HEK293T (cell line): ENCODE measurements around the gene TCF12.

Source experiments
- CTCF ChIA-PET: fragments of 350-600 bp; formaldehyde crosslinking; extraction: SDS; loops from one replicate; lab custom pipeline; 2021; ENCODE audit warnings: antibody characterized with exemption, inconsistent platforms; lab: Yijun Ruan, JAX
- POLR2A ChIA-PET: fragments of 350-600 bp; formaldehyde crosslinking; extraction: SDS; loops from one replicate; lab custom pipeline; 2020; ENCODE audit warnings: antibody characterized with exemption, inconsistent platforms; lab: Yijun Ruan, JAX
- DNase-seq: peaks from one replicate; pipeline ENCODE4 v3.0.0; 2012; ENCODE audit warnings: mixed read lengths; ENCODE audit errors: extremely low spot score
- ARNT ChIP-seq: fragments of 450-650 bp; IDR thresholded peaks from 2 replicates; pipeline ENCODE4 v1.6.1; 2017; ENCODE audit warnings: mild to moderate bottlenecking
- BHLHE40 ChIP-seq: fragments of 450-650 bp; IDR thresholded peaks from 2 replicates; pipeline ENCODE4 v1.6.1; 2016; ENCODE audit warnings: mild to moderate bottlenecking, moderate library complexity, borderline replicate concordance
- CTBP1 ChIP-seq: fragments of 450-650 bp; IDR thresholded peaks from 2 replicates; pipeline ENCODE4 v1.6.1; 2016; ENCODE audit warnings: borderline replicate concordance
- ELF4 ChIP-seq: fragments of 450-650 bp; IDR thresholded peaks from 2 replicates; pipeline ENCODE4 v1.6.1; 2017; ENCODE audit warnings: antibody characterized with exemption
- FOXA1 ChIP-seq: fragments of 450-650 bp; IDR thresholded peaks from 2 replicates; pipeline ENCODE4 v1.6.1; 2016; ENCODE audit warnings: mild to moderate bottlenecking
- FOXK2 ChIP-seq: fragments of 450-650 bp; IDR thresholded peaks from 2 replicates; pipeline ENCODE4 v1.6.1; 2016; ENCODE audit warnings: mild to moderate bottlenecking
- FOXM1 ChIP-seq: fragments of 450-650 bp; IDR thresholded peaks from 2 replicates; pipeline ENCODE4 v1.6.1; 2017; ENCODE audit warnings: mild to moderate bottlenecking, borderline replicate concordance
- HDGF ChIP-seq: fragments of 450-650 bp; IDR thresholded peaks from 2 replicates; pipeline ENCODE4 v1.6.1; 2017; ENCODE audit warnings: antibody characterized with exemption, borderline replicate concordance
- L3MBTL2 ChIP-seq: fragments of 450-650 bp; conservative IDR thresholded peaks from 2 replicates; pipeline ENCODE4 v1.6.1; 2016; ENCODE audit warnings: mild to moderate bottlenecking
- LEF1 ChIP-seq: fragments of 450-650 bp; IDR thresholded peaks from 2 replicates; pipeline ENCODE4 v1.6.1; 2017; ENCODE audit warnings: mild to moderate bottlenecking, borderline replicate concordance
- NFRKB ChIP-seq: fragments of 450-650 bp; IDR thresholded peaks from 2 replicates; pipeline ENCODE4 v1.6.1; 2016; ENCODE audit warnings: mild to moderate bottlenecking, moderate library complexity
- SP1 ChIP-seq: fragments of 450-650 bp; IDR thresholded peaks from 2 replicates; pipeline ENCODE4 v1.6.1; 2017
- SUZ12 ChIP-seq: fragments of 450-650 bp; IDR thresholded peaks from 2 replicates; pipeline ENCODE4 v1.6.1; 2016; ENCODE audit warnings: mild to moderate bottlenecking
- TARDBP ChIP-seq: fragments of 450-650 bp; IDR thresholded peaks from 2 replicates; pipeline ENCODE4 v1.6.1; 2016
- ZNF384 ChIP-seq: fragments of 450-650 bp; IDR thresholded peaks from 2 replicates; pipeline ENCODE4 v1.6.1; 2016
- TF ChIP-seq, protein P1 (sequence below): fragments of 450-650 bp; IDR thresholded peaks from 2 replicates; pipeline ENCODE4 v1.6.1; 2016

The TCF12 gene

DNA sequence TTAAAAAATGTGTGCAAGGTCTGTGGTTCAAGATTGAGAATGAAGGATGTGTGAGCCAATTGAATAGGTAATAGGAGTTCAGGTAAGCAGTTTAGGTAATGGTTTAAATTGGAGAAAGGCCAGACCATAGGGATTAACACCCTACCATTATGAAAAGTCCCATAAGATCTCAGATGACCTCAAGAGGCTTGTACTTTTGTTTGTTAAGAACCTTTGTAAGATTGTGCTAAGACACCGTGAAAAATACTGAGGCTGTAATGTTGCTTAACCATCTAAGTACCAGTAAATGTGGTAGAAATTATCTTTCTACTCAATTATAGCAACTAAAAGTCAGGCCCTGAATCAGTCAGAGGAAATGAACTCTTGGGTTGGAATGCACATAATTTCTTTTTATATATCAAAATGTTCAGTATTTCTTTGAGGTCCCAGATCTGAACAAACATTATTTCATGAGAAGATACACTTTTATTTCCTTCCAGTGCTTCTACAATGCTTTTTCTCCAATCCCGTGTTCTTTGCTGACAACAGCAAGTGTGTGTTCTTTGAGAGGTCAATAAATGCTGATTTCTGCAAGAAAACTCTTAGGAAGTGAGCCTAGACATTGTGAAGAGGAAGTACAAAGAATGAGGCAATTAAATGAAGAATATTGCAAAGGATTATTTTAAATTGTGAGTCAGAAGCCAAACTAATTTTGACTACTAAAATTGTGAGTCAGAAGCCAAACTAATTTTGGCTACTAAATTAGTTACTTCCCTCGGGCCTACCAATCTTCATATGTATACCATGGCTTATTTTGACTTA is 66.4 kb downstream of the TCF12 start:
- TF ChIP-seq SP1 (no peak), ELF4 (no peak), NFRKB (no peak)
- DNase-seq = no peak
- ChIA-PET POLR2A (no interaction called here), CTCF (no interaction called here)

DNA sequence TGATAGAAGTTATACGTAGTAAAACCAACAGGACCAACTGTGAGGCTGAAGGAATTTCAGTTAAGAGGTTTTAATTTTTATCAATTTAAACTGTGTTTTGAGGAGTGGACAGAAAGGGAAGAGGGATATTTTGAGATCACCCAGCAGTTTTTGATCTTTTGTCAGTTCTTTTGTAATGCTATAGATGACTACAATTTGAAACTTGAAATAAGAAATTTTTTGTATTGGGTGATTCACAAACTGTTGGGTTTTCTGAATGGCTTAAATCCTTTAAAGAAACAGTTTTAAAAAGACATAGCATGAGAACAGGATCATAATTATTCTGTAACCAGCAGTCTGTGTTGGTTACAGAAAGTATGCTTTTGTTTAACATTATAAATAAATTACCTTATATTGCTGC is 67.4 kb downstream of the TCF12 start:
- ChIA-PET POLR2A (no interaction called here), CTCF (no interaction called here)
- TF ChIP-seq FOXA1 = no peak
- TF ChIP-seq FOXM1 = no peak
- TF ChIP-seq BHLHE40 = no peak
- TF ChIP-seq NFRKB = no peak
- TF ChIP-seq FOXK2 = no peak
- TF ChIP-seq ZNF384 = no peak
- no peak for TF ChIP-seq CTBP1
- TF ChIP-seq ARNT = no peak
- no peak for TF ChIP-seq SUZ12
- no peak for TF ChIP-seq ELF4
- no peak for TF ChIP-seq L3MBTL2
- TF ChIP-seq SP1 = no peak
- TF ChIP-seq, protein P1, sequence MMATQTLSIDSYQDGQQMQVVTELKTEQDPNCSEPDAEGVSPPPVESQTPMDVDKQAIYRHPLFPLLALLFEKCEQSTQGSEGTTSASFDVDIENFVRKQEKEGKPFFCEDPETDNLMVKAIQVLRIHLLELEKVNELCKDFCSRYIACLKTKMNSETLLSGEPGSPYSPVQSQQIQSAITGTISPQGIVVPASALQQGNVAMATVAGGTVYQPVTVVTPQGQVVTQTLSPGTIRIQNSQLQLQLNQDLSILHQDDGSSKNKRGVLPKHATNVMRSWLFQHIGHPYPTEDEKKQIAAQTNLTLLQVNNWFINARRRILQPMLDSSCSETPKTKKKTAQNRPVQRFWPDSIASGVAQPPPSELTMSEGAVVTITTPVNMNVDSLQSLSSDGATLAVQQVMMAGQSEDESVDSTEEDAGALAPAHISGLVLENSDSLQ = no peak
- no peak for TF ChIP-seq TARDBP
- no peak for TF ChIP-seq LEF1
- TF ChIP-seq HDGF = no peak

GRCh38 chr15:56987286-56987685 is 68.8 kb downstream of the TCF12 start:
- POLR2A ChIA-PET = no interaction called here
- CTCF ChIA-PET = no interaction called here
- no peak for DNase-seq
- no peak for TF ChIP-seq FOXM1
- no peak for TF ChIP-seq ARNT
- TF ChIP-seq TARDBP = no peak
- no peak for TF ChIP-seq LEF1
- no peak for TF ChIP-seq HDGF
- no peak for TF ChIP-seq SP1
- TF ChIP-seq FOXA1 = no peak
- TF ChIP-seq CTBP1 = no peak
- no peak for TF ChIP-seq ZNF384

More for the DNA sequence above, 67.4 kb downstream of the TCF12 start:
- no peak for DNase-seq

- CTCF ChIA-PET = no interaction called here
- DNase-seq = no peak
- POLR2A ChIA-PET = no interaction called here
Observed at GRCh38 chr15:56988219-56988618, 69.8 kb downstream of the TCF12 start.

DNA sequence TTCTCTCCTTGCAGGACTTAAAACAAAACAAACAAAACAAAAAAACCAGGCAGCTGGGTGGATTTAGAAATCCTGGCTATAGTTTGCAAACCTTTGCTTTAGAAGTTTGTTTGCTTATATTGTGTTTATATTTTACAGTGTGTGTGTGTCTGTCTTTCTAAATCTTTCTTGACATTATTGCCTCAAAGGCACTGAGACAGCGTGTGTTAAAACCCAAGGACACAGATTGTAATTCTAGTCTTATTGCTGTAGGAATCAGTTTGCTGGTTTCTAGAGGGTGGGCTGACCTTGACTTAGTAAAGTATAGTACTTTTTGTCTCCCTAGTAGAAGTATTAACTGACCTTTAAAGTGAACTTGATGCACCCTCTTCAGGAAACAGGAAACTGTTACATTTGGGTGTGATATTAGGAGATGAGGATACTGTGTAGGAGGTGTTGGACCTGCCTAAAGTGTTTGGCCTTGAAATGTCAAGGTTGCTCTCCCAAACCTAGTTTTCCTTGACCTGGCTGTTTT is 71.0 kb downstream of the TCF12 start:
- POLR2A ChIA-PET = no interaction called here
- no peak for DNase-seq
- TF ChIP-seq SUZ12 (no peak), NFRKB (no peak), FOXM1 (no peak), ARNT (no peak), L3MBTL2 (no peak), BHLHE40 (no peak), HDGF (no peak), FOXA1 (no peak), FOXK2 (no peak), ZNF384 (no peak), CTBP1 (no peak), SP1 (no peak), TARDBP (no peak), LEF1 (no peak), ELF4 (no peak)
- TF ChIP-seq, protein P1 = no peak
- CTCF ChIA-PET = no interaction called here

More at GRCh38 chr15:56988219-56988618, 69.8 kb downstream of the TCF12 start:
- no peak for TF ChIP-seq FOXK2
- TF ChIP-seq L3MBTL2 = no peak
- no peak for TF ChIP-seq ELF4
- TF ChIP-seq TARDBP = no peak
- no peak for TF ChIP-seq FOXM1
- TF ChIP-seq, protein P1 = no peak
- TF ChIP-seq BHLHE40 = no peak
- TF ChIP-seq SUZ12 = no peak
- no peak for TF ChIP-seq ZNF384
- no peak for TF ChIP-seq HDGF
- no peak for TF ChIP-seq NFRKB
- no peak for TF ChIP-seq FOXA1
- TF ChIP-seq SP1 = no peak

DNA sequence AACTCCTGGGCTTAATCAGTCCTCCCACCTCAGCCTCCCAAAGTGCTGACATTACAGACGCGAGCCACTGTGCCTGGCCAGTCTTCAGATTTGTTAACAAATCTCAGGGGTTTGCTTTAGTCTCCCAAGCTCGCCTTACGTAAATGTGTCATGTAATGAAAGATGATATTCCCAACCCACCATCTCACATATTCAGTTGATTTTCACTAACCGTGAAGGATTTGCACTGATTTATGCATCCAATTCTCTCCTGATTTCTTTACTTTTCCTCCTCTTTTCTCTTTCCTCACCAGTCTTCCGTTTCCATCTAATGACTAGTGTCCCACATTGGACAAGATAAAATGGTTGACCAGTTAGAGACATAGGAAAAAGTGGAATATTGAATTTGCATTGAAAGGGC is 72.6 kb downstream of the TCF12 start:
- ChIA-PET POLR2A (no interaction called here), CTCF (no interaction called here)
- DNase-seq = no peak
- no peak for TF ChIP-seq FOXA1
- TF ChIP-seq LEF1 = no peak
